K562 (cell line): ENCODE data around the gene THSD8. TPM values are rescaled to one million over a fixed set of nuclear protein-coding genes. Genes with fewer than 3 reads are reported as not detected.

ENCODE experiments used
- CBFA2T3 ChIP-seq: fragments of 450-650 bp; IDR thresholded peaks from 2 replicates; pipeline ENCODE4 v1.6.1; 2017
- CEBPB ChIP-seq: fragments of 450-650 bp; IDR thresholded peaks from 2 replicates; pipeline ENCODE4 v1.6.1; 2016; ENCODE audit warnings: missing genetic modification characterization, missing compliant biosample characterization
- DNMT1 ChIP-seq: fragments of 450-650 bp; IDR thresholded peaks from 2 replicates; pipeline ENCODE4 v1.6.1; 2016; ENCODE audit warnings: antibody characterized with exemption, mild to moderate bottlenecking
- HOXB6 ChIP-seq: fragments of 250-450 bp; sonication (Bioruptor Pico); IDR thresholded peaks from 2 replicates; pipeline ENCODE4 v1.5.1; 2022; ENCODE audit warnings: mild to moderate bottlenecking, borderline replicate concordance
- MEF2A ChIP-seq: IDR thresholded peaks from 2 replicates; pipeline ENCODE4 v1.6.1; 2011; ENCODE audit warnings: low read depth, mild to moderate bottlenecking, low read length, moderate library complexity; ENCODE audit not compliant: control insufficient read depth
- RAD51 ChIP-seq: fragments of 450-650 bp; IDR thresholded peaks from 2 replicates; pipeline ENCODE4 v1.7.1; 2016; ENCODE audit warnings: low read depth, mild to moderate bottlenecking, borderline replicate concordance
- RERE ChIP-seq: sonication (generic); formaldehyde crosslinking; IDR thresholded peaks from 2 replicates; pipeline ENCODE4 v1.8.0; 2023; ENCODE audit warnings: missing genetic modification reagents, mild to moderate bottlenecking, borderline replicate concordance
- SIRT6 ChIP-seq: IDR thresholded peaks from one replicate; pipeline ENCODE4 v1.6.1; 2012; ENCODE audit warnings: low read depth, mild to moderate bottlenecking, control low read depth, inconsistent platforms, low read length, moderate library complexity
- TFAP4 ChIP-seq: sonication (generic); formaldehyde crosslinking; IDR thresholded peaks from 2 replicates; pipeline ENCODE4 v1.8.0; 2022; ENCODE audit warnings: missing genetic modification reagents, mild to moderate bottlenecking, moderate library complexity, borderline replicate concordance
- TRIM25 ChIP-seq: fragments of 450-650 bp; IDR thresholded peaks from 2 replicates; pipeline ENCODE4 v1.7.0; 2016; ENCODE audit warnings: borderline replicate concordance
- U2AF1 ChIP-seq: fragments of 200-400 bp; formaldehyde crosslinking; optimal IDR thresholded peaks from 2 replicates; pipeline ENCODE3; 2017; ENCODE audit warnings: mild to moderate bottlenecking, low read depth, low read length, moderate library complexity
- YBX1 ChIP-seq: fragments of 450-650 bp; IDR thresholded peaks from 2 replicates; pipeline ENCODE4 v1.7.1; 2016; ENCODE audit warnings: mild to moderate bottlenecking
- ZKSCAN1 ChIP-seq: fragments of 150-350 bp; IDR thresholded peaks from 2 replicates; pipeline ENCODE4 v1.6.1; 2016; ENCODE audit warnings: low read depth, low read length
- ZNF174 ChIP-seq: fragments of 250-450 bp; sonication (Bioruptor Pico); IDR thresholded peaks from 2 replicates; pipeline ENCODE4 v1.4.0; 2020; ENCODE audit warnings: mild to moderate bottlenecking
- ZNF23 ChIP-seq: fragments of 250-450 bp; sonication (Bioruptor Pico); IDR thresholded peaks from 2 replicates; pipeline ENCODE4 v1.4.0; 2020; ENCODE audit warnings: mild to moderate bottlenecking
- ZNF239 ChIP-seq: fragments of 250-450 bp; sonication (Bioruptor Pico); IDR thresholded peaks from 2 replicates; pipeline ENCODE4 v1.4.0; 2020; ENCODE audit warnings: mild to moderate bottlenecking
- ZNF282 ChIP-seq: sonication (generic); formaldehyde crosslinking; IDR thresholded peaks from 2 replicates; pipeline ENCODE4 v1.8.1; 2023; ENCODE audit warnings: missing genetic modification reagents
- ZSCAN32 ChIP-seq: fragments of 450-650 bp; formaldehyde crosslinking; IDR thresholded peaks from 2 replicates; pipeline ENCODE4 v1.4.0; 2020; ENCODE audit warnings: mild to moderate bottlenecking, moderate library complexity
- polyA plus RNA-seq, 8 experiments: library from polyadenylated mRNA; depleted of rRNA in 4 of 8; stranded (reverse) in 5 of 8; unstranded in 3 of 8; fragments of >200 nt; fragmentation: Nextera tagmentation in 2 of 8; fragmentation: Illumina TruSeq in 1 of 8; extraction: Ambion mirVana in 2 of 8; extraction: Trizol in 1 of 8; gene quantifications; 2 replicates each; pipeline versions ENCODE4 v1.2.1 to v1.2.3, GENCODE V29; 2011 to 2014; ENCODE audit warnings: inconsistent platforms in 1 of 8, missing spikeins in 1 of 8
- total RNA-seq, 7 experiments: library from RNA; depleted of rRNA in 6 of 7; stranded (reverse); fragments of >200 nt in 6 of 7; fragmentation: Illumina TruSeq in 2 of 7; extraction: Trizol in 2 of 7; gene quantifications; 2 replicates each; pipeline versions ENCODE4 v1.2.1 to v1.2.3, GENCODE V29; 2011 to 2021; ENCODE audit warnings: low replicate concordance in 1 of 7

THSD8 gene
- total and polyA plus RNA-seq, 9 of the 15 experiments (the other 6 are each of a cell fraction or from before 2014, with no cell fraction given), result 8.4 to 42.4 (median 19.9) TPM; not detected in 2

GRCh38 chr19:12757544-12758274, 44.2 kb upstream of the THSD8 start (continued):
- TF ChIP-seq TRIM25 (no peak), ZNF174 (CRISPR knock-in tag) (no peak), SIRT6 (no peak), ZNF282 (CRISPR knock-in tag) (0 out of 2 replicates have a peak, but pooled peaks have one; percentile 38), HOXB6 (CRISPR knock-in tag) (no peak), DNMT1 (no peak), RERE (CRISPR knock-in tag) (no peak), CBFA2T3 (0 out of 2 replicates have a peak, but pooled peaks have one; percentile 20), ZNF239 (CRISPR knock-in tag) (no peak), MEF2A (no peak), U2AF1 (no peak), CEBPB (tag) (no peak), ZSCAN32 (CRISPR knock-in tag) (no peak), ZKSCAN1 (peak; percentile 17; the same call in 1 of the 2 replicates), YBX1 (no peak), RAD51 (no peak), ZNF23 (CRISPR knock-in tag) (no peak), TFAP4 (CRISPR knock-in tag) (peak; percentile 96)
